Endothelial cell of umbilical vein (primary cell): Measurements from ENCODE around the gene ABCA7.

Source experiments
- CTCF ChIP-seq, 2 donors: IDR thresholded peaks; 1 replicate in 1 of 2; 2 replicates in 1 of 2; pipeline ENCODE4 v1.5.1; 2011; ENCODE audit warnings: low read length in 2 of 2, mild to moderate bottlenecking in 2 of 2, moderate library complexity in 2 of 2, control low read depth in 1 of 2, inconsistent platforms in 1 of 2, low read depth in 1 of 2; ENCODE audit not compliant: insufficient read depth in 1 of 2; ENCODE audit errors: extremely low read depth in 1 of 2
- EZH2 ChIP-seq: IDR thresholded peaks from 2 replicates; pipeline ENCODE4 v1.6.1; 2012; ENCODE audit warnings: borderline replicate concordance, low read depth, mild to moderate bottlenecking, moderate library complexity, low read length, inconsistent platforms; ENCODE audit not compliant: severe bottlenecking
- POLR2A ChIP-seq: IDR thresholded peaks from 2 replicates; pipeline ENCODE4 v1.6.1; 2012; ENCODE audit warnings: low read depth, mild to moderate bottlenecking, control low read depth, low read length
- POLR2AphosphoS5 ChIP-seq: IDR thresholded peaks from 2 replicates; pipeline ENCODE4 v1.6.1; 2012; ENCODE audit warnings: low read depth, mild to moderate bottlenecking, control low read depth, low read length, moderate library complexity; ENCODE audit not compliant: insufficient read depth

GRCh38 chr19:1000591-1001537 lies 39.0 kb upstream of the ABCA7 start:
- TF ChIP-seq POLR2A, result no peak
- TF ChIP-seq CTCF (IDR thresholded peaks at IDR 0.05; ENCODE audit: extremely low read depth in 1 of 2, insufficient read depth in 1 of 2, low read depth in 1 of 2, low read length in 2 of 2), result no peak
- TF ChIP-seq POLR2AphosphoS5, result no peak
- TF ChIP-seq EZH2, result peak; percentile 55
